ENCODE results near the gene GRIN2A.
"Not testable (repeated sequence)": the region's sequence is repeated elsewhere in the genome, so short reads cannot be mapped to it uniquely, and the experiment has no call there.

The GRIN2A gene

DNA sequence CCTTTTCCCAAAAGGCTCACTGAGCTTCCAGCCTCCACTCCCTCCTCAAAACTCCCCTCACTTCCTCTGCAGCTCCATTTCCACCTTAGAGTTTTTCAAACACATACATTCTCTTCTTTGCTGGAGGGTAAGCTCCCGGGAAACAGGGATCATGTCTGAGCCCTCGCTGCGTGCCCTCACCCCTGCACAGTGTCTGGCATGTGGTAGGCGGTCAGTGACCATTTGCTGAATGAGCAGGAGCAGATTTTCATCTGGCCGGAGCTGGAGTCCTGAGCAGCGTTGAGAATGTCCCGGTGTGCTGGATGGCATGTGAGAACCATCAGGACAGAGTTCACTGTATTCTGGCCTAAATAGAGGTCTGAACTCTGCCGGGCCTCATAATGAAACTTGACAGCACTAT lies 274.5 kb downstream of the GRIN2A start:
- no peak for DNase-seq

GRCh38 chr16:9906218-9906617 lies 276.0 kb downstream of the GRIN2A start:
- no peak for DNase-seq

DNA sequence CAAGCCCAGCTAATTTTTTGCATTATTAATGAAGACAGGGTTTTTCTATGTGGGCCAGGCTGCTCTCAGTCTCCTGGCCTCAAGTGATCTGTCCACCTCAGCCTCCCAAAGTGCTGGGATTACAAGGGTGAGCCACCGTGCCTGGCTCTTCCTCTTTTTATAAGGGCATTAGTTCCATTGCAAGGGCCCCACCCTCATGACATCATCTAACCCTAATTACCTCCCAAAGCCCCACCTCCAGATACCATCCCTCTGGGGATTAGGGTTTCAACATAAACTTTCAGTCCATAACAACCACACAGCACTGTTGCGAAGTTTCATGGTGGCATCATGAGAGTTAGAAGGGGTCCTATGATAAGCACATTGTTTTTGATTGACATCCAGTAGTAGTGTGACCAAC lies 277.7 kb downstream of the GRIN2A start:
- DNase-seq: no peak

GRCh38 chr16:9900576-9900975 lies 281.7 kb downstream of the GRIN2A start:
- DNase-seq: no peak

GRCh38 chr16:9898555-9898954 lies 283.7 kb downstream of the GRIN2A start:
- DNase-seq: no peak

DNA sequence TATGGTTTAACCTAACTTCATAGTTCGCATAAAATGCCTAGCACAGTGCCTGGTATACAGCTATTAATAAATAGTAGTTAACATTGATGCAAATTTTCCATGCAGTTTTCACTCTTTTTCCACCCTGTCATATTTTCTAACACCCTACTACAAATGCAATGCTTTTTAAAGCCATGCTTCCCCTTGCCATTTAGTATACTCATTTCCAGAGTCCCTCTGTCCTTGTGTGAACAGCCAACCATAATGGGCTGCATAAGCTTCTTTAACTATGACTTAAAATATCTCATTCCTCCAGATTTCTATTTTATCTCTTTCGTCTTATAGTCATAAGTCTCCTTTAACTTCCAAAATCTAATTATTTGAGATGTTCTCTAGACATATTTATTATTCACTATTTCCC lies 284.1 kb downstream of the GRIN2A start:
- no peak for DNase-seq

GRCh38 chr16:9895817-9896216 lies 286.4 kb downstream of the GRIN2A start:
- no peak for DNase-seq

- DNase-seq: no peak
These were observed 296.4 kb downstream of the GRIN2A start for GRCh38 chr16:9885876-9886275.

DNA sequence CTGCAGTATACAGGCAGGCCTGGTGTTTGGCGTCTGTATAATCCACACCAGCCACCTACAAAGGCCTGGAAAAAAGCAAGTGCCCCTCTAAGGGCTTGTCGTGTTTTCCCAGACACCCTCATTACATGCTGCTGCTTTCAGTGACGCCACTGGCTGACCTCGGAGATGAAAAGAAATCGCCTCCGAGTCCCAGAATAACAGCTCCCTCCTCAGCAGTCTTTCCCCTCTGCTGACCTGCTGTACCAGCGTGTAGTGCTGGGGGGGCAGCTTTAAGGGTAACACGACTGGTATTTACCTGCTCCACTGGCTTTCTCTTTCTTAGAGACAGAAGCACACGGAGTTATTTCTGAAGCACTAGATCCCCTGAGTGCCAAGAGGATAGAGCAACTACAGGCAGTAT lies 296.8 kb downstream of the GRIN2A start:
- DNase-seq: no peak

DNA sequence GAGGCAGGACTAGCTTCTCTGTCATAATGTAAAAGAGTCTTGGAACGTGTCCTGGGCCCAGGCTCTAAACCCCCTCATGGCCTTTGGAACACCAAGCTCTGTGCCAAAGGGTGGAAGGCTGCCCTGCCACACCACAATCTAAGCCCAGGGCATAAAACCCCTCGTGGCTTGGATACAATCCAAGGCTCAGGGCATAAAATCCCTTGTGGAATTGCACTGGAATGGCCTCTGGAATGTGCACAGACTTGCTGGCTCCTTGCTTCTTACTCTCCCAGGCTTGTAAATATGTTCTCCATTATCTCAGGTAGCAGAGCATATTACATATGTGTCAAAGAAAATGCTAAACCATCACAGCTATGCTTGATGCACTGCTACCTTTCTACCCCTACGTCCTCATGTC lies 306.2 kb downstream of the GRIN2A start:
- DNase-seq: not testable (repeated sequence)

DNA sequence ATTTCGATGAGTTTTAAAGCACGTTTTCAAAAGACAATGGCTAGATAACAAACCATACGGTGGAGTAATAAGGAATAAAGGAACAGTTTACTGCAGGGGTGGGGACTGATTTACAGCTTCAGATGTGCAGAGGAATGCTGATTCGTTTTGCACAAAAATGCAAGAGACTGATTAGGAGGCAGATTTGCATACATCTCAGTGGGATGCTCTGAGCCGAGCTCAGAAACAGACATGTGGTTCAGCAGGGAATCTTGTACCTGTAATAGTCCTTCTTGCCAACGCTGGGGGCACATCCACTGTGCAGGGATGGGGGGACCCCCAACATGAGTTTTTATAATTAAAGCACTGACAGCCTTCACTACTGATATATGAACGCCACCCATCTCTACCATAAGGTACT lies 308.0 kb downstream of the GRIN2A start:
- no peak for DNase-seq

DNA sequence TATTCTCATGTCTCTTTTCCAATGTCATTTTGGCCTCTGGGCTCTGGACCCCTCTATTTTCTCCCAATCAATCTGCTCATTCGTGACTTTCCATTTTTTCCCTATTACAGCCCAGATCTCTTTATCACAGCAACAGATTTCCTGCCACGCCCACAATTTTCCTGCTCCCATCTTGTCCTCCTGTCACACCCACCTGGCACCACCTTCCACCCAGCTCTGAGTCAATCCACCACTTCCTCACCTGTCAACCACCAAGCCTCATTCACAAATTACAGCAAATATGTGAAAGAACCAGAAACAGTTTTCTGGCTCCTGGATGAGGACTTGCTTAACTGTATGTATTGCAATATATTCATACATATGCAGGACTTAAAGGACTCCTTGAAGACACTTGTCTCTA lies 311.3 kb downstream of the GRIN2A start:
- DNase-seq: no peak

DNA sequence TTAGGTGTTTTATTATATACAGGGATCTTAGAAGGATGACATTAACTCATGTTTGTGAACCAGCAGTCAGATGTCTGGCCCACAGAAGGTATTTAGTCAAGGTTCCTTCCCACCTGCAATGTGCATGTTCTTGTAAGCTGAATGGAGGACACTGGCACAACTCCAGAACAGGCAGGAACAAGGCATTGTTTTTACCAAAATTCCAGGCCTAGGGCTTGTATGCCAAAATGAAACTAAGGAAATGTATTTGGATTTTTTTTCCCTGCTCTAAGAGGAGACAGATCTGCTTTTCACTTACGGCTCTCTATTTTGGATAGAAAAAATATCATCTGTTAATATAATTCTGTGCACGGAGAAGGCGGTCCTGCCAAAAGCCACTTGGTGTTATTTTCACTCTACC lies 312.5 kb downstream of the GRIN2A start:
- DNase-seq: no peak

DNA sequence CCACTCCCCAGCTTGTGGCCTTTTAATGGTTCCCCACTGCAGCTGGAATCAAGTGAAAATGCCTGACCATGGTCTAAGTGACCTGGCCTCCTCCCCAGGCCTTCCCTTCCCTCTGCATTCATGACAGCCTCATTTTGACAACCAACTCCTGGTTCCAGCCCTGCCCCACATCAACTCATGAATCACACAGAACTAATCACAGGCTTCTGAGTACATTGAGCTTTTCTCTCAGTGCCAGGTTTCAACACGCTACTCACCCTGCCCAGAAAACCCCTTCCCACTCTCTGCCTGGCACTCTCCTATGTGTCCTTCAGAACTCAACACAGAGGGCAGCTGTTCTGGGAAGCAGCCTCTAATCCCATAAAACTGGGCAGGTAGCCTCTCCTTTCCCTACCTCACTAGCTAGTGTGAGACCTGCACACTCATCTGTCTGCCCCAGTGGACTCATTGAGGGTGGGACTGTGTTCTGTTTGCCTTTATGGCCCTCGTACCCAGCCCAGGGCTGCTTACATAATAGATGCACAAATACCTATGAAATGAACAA lies 313.6 kb downstream of the GRIN2A start:
- DNase-seq: no peak

DNA sequence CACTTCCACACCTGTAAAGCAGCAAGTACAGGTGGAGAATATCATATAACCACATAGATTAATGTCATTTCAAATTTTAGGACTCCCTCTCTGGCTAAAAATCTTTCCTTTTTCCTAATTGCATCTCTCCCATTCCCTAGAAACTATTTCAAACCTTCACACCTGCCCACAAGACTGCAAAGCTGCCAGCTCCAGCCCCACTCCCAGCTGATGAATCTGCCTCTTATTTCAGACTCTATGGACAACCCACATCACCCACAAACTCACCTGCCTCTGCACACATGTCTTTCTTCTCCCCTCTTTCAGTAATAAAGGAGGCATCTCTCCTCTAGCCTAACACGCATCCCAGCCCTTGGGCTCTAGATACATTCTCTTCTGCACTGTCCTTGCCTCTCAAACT lies 315.1 kb downstream of the GRIN2A start:
- DNase-seq: no peak

- no peak for DNase-seq
These were observed 317.8 kb downstream of the GRIN2A start for GRCh38 chr16:9864461-9864860.

DNA sequence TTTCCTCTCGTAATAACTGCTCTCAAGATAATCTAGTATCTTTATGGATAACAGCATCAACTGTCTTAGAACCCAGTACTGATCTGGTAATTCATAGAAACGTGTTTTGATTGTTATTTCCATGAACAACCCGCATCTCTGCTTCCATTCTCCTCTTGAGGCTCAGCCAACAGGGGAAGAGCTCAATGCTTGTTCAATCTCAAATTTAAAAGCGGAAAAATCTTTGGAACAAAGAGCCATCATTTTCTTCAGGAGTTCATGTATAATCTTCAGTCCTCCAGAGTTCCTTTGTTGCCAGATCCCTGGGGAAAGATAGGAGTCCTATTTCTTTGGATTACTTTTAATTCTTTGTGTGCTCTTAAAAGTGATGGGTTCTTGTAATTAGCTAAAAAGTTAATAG lies 319.9 kb downstream of the GRIN2A start:
- DNase-seq: no peak

DNA sequence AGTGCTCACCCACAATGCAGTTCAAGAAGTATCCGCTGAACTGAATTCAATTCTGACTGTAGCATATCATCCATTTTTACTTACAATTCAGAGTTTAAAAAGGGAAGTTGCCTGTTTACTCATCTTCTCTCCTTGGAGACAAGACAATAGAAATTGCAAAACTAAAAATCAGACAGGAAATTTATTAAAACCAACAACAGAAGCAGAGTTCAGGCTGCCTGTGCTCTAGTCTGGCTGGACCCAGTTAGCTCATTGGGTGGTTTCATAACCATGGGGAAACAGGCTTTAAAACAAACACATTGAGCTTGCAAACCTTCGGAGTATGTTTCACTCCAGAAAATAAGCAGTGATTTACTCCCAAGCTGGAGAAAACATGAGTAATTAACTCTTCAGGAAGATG lies 321.4 kb downstream of the GRIN2A start:
- DNase-seq: no peak

GRCh38 chr16:9859701-9860327 lies 322.4 kb downstream of the GRIN2A start:
- no peak for DNase-seq

GRCh38 chr16:9854675-9855074 lies 327.6 kb downstream of the GRIN2A start:
- no peak for DNase-seq

DNA sequence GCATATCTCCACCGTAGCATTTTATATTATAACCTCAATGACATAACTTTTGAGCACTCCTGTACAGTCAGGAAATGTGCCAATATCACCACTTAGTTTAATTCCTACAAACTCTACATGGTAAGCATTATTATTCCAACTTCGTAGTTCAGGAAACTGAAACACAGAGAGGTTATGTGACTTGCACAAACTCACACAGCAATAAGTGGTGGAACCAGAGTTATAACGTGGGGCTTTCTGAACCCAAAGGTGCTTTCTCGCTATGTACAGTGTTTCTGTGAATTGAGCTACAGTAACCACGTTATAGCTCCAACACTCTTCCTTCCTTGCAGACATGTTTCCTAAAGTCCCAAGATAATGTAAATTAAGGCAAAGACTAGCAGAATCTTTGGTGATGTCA lies 330.2 kb downstream of the GRIN2A start:
- no peak for DNase-seq

DNA sequence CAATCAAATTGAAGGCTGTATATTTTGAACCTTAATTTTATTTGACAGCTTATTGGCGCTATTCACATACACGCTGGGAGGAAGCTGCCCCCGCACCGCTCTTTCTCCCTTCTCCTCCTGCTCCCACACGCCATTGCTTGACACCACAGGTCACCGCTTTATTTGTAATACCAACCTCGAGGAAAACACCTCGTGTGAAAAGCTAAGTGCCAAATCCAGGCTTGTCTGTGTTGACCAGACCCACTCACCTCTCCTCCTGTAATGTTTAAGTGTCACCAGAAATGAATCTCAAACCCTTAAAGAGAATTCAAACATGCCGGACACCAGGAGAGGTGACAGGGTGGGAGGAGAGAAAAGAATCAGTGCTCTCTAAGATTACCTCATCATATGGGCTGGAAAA lies 331.4 kb downstream of the GRIN2A start:
- DNase-seq: no peak

DNA sequence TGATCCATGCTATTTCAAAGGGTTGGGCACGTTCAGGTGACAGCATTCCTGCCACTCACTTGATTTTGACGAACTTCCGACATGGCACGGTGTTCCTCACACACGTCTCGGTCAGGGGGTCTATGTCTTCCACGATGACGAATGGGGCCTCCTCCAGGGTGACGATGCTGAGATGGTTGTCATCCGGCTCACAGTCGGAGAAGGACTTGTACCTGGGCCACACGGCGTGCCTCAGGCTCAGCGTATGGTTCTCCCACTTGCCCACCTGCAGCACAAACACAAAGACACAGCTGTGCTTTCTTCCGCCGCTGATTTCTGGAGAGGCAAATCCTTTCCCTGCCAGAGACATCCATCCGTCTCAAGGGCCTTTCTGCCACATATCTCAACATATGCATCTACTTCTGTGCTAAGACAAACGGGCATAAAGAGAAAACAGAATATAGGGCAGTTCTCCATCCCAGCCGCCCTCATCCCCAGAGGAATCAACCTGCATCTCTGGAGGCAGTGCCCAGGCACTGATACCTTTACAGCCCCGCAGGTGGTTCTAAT lies 332.5 kb downstream of the GRIN2A start:
- DNase-seq: no peak

DNA sequence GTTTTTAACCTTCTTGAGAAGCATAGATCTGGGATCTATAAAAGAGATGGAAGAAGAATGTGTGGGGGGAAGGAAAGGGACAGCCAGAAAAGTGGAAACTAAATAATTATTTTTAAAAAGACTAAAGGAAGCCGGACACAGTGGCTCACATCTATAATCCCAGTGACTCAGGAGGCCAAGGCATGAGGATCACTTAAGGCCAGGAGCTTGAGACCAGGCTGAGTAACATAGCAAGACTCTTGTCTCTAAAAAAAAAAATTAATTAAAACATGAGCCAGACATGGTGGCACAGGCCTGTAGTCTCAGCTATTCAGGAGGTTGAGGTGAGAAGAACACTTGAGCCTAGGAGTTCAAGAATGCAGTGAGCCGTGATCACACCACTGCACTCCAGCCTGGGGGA lies 335.1 kb downstream of the GRIN2A start:
- no peak for DNase-seq
